Ascending aorta (tissue), 2 donors: ENCODE measurements around the gene TEX19. TPM values are rescaled to one million over a fixed set of nuclear protein-coding genes. Genes with fewer than 3 reads are reported as not detected.

Source experiments
- DNase-seq, 2 donors: peaks; one replicate each; pipeline ENCODE4 v3.0.0-alpha.2; 2019; ENCODE audit warnings: low spot score in 2 of 2
- H3K27ac ChIP-seq, 2 donors: fragments of 200-600 bp; sonication (generic); one replicate each; pipeline ENCODE4 v1.5.1; 2016 to 2017; ENCODE audit warnings: mild to moderate bottlenecking in 1 of 2
- H3K27me3 ChIP-seq: fragments of 200-600 bp; sonication (generic); one replicate; pipeline ENCODE4 v1.5.1; 2017
- H3K36me3 ChIP-seq, 2 donors: fragments of 200-600 bp; sonication (generic); one replicate each; pipeline ENCODE4 v1.5.1; 2016
- H3K4me1 ChIP-seq, 2 donors: fragments of 200-600 bp; sonication (generic); one replicate each; pipeline ENCODE4 v1.5.1; 2016 to 2017; ENCODE audit warnings: mild to moderate bottlenecking in 1 of 2
- H3K4me3 ChIP-seq, 2 donors: fragments of 200-600 bp; sonication (generic); one replicate each; pipeline ENCODE4 v1.5.1; 2016 to 2017; ENCODE audit warnings: mild to moderate bottlenecking in 1 of 2
- H3K9me3 ChIP-seq, 2 donors: fragments of 200-600 bp; sonication (generic); one replicate each; pipeline ENCODE4 v1.5.1; 2016
- intact Hi-C: fragments of 100-400 bp; cut with DNase I; formaldehyde crosslinking; loops from one replicate; pipeline ENCODE4 v1.15.1; 2023
- total RNA-seq: library from RNA; depleted of rRNA; stranded (reverse); fragments of >200 nt; gene quantifications from one replicate; pipeline ENCODE4 v1.1.0, GENCODE V29; 2016
- TF ChIP-seq, protein P1 (sequence below), 3 experiments: fragments of 200-600 bp in 2 of 3; fragments of 450-650 bp in 1 of 3; sonication (generic) in 2 of 3; IDR thresholded peaks; one replicate each; pipeline ENCODE4 v1.5.1; 2016 to 2019; ENCODE audit warnings: antibody characterized with exemption in 3 of 3, mild to moderate bottlenecking in 1 of 3, moderate library complexity in 1 of 3

The TEX19 gene, protein sequence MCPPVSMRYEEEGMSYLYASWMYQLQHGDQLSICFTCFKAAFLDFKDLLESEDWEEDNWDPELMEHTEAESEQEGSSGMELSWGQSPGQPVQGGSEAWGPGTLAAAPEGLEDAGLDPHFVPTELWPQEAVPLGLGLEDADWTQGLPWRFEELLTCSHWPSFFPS
- total RNA-seq: not detected

DNA sequence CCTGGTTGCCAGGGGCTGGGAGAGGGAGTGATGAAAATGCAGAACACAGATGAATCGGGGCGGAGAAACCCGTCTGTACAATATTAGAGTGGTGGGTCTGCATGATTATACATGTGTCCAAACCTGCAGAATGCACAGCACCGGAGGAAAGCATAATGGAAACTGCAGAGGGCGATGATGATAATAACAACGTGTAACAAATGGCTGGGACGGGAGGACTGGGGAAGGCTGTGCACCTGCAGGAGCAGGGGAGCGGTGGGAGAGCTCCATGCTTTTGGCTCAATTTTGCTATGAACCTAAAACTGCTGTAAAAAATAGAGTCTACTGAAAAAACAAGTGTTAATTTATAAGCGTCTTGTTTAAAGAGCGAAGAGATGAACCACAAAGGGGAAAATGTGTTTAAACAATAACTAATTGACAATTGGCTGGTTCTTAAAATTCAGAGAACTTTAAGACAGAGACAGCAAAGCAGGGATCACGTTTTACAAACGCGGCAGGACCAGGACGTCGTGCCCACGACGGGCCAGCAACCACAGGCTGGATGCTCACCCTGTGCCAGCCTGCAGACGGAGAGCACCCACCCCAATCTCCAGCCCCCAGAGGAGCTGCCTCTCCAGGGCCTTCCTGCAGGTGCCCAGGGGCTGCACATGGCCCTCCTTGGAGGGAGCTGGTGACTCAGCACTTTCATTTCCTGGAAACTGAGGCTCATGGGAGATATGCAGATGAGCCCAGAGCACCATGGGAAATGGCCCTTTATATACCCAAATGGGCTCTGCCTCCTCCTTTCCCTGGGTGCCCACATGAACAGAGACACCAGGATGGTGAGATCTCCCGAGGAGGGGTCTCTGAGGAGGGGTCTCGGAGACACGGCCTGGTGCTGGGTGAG, at the start of gene TEX19:
Gene TEX19, plus strand, starts transcription at position 783 of the 886 bp plus-strand sequence. CDS start 2,904 bp downstream, outside the sequence.
- Histone ChIP-seq H3K36me3 (no peaks in the 10 kb centered on the region), H3K9me3 (no peaks in the 10 kb centered on the region), H3K27ac (no peak within 1 kb of the TSS), H3K4me3 (no peak within 1 kb of the TSS), H3K27me3 (no peaks in the 10 kb centered on the region), H3K4me1 (peaks cover 6 to 7% of the 10 kb centered on the region in 2 donors)
- intact Hi-C loops: no loop called here
- TF ChIP-seq, protein P1, sequence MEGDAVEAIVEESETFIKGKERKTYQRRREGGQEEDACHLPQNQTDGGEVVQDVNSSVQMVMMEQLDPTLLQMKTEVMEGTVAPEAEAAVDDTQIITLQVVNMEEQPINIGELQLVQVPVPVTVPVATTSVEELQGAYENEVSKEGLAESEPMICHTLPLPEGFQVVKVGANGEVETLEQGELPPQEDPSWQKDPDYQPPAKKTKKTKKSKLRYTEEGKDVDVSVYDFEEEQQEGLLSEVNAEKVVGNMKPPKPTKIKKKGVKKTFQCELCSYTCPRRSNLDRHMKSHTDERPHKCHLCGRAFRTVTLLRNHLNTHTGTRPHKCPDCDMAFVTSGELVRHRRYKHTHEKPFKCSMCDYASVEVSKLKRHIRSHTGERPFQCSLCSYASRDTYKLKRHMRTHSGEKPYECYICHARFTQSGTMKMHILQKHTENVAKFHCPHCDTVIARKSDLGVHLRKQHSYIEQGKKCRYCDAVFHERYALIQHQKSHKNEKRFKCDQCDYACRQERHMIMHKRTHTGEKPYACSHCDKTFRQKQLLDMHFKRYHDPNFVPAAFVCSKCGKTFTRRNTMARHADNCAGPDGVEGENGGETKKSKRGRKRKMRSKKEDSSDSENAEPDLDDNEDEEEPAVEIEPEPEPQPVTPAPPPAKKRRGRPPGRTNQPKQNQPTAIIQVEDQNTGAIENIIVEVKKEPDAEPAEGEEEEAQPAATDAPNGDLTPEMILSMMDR (IDR thresholded peaks at IDR 0.05): no peak
- DNase-seq: no peak

- intact Hi-C loops: no loop called here
- H3K9me3 ChIP-seq: no peaks in the 10 kb centered on the region
- H3K27ac ChIP-seq: no peak overlapping the region
- no peak overlapping the region for H3K4me3 ChIP-seq
- peaks cover 4% of the 10 kb centered on the region for H3K27me3 ChIP-seq
- TF ChIP-seq, protein P1 (IDR thresholded peaks at IDR 0.05): no peak
- H3K4me1 ChIP-seq: no peaks in the 10 kb centered on the region
- DNase-seq: no peak
- no peaks in the 10 kb centered on the region for H3K36me3 ChIP-seq
Observed at GRCh38 chr17:82309656-82310570, 49.1 kb upstream of the TEX19 start.

DNA sequence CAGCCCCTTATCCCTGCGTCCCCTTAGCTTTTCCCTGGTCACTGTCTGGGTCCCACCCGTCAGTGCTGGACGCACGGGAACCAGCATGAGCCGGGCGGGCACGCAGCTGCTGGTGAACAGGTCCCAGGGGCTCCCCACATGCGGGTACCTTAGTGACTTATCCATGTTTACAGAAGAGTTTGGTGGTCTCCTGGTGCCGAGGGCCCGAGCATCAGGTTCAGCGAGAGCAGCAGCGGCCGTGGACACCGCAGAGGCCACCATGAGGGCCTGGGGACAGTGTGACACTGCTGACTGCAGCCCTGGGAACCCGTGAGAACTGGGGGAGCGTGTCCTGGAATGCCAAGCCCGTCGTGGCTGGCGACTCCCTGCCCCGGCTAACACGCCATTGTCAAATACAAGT, 48.2 kb upstream of the TEX19 start:
- TF ChIP-seq, protein P1 (IDR thresholded peaks at IDR 0.05): no peak
- Histone ChIP-seq H3K9me3 (no peaks in the 10 kb centered on the region), H3K27ac (no peak overlapping the region), H3K4me3 (no peak overlapping the region), H3K4me1 (no peaks in the 10 kb centered on the region), H3K27me3 (peaks cover 11% of the 10 kb centered on the region), H3K36me3 (no peaks in the 10 kb centered on the region)
- DNase-seq: no peak
- intact Hi-C loops: no loop called here

GRCh38 chr17:82311971-82312370, 47.1 kb upstream of the TEX19 start:
- Histone ChIP-seq H3K4me1 (no peaks in the 10 kb centered on the region), H3K4me3 (no peak overlapping the region), H3K27ac (no peak overlapping the region), H3K27me3 (peaks cover 17% of the 10 kb centered on the region), H3K9me3 (no peaks in the 10 kb centered on the region), H3K36me3 (no peaks in the 10 kb centered on the region)
- TF ChIP-seq, protein P1 (IDR thresholded peaks at IDR 0.05): no peak
- intact Hi-C loops: no loop called here
- DNase-seq: no peak

- intact Hi-C loops: no loop called here
- H3K9me3 ChIP-seq: no peaks in the 10 kb centered on the region
Observed at GRCh38 chr17:82313195-82314011, 45.6 kb upstream of the TEX19 start.

More at GRCh38 chr17:82313195-82314011, 45.6 kb upstream of the TEX19 start:
- Histone ChIP-seq H3K27me3 (peaks cover 17% of the 10 kb centered on the region), H3K4me1 (no peaks in the 10 kb centered on the region), H3K4me3 (no peak overlapping the region), H3K36me3 (no peaks in the 10 kb centered on the region), H3K27ac (no peak overlapping the region)
- DNase-seq: no peak
- TF ChIP-seq, protein P1 (IDR thresholded peaks at IDR 0.05): no peak
